GM10248 (cell line): Measurements from ENCODE around the gene FOCAD.

ENCODE experiments used
- CTCF ChIA-PET: fragments of 300-600 bp; sonication (Branson Sonifier 250); formaldehyde crosslinking; extraction: SDS; loops from one replicate; lab custom pipeline; 2021; ENCODE audit warnings: antibody characterized with exemption; lab: Yijun Ruan, JAX
- POLR2A ChIA-PET: fragments of 350-650 bp; sonication (Branson Sonifier 250); formaldehyde crosslinking; extraction: SDS; loops from one replicate; lab custom pipeline; 2020; ENCODE audit warnings: antibody characterized with exemption; lab: Yijun Ruan, JAX
- DNase-seq: peaks from one replicate; pipeline ENCODE4 v3.0.0; 2012; ENCODE audit errors: extremely low spot score
- TF ChIP-seq, protein P1 (sequence below): IDR thresholded peaks from 2 replicates; pipeline ENCODE4 v1.5.1; 2012; ENCODE audit warnings: mild to moderate bottlenecking, low read depth; ENCODE audit errors: extremely low read depth, missing control alignments, control extremely low read depth

Gene FOCAD

DNA sequence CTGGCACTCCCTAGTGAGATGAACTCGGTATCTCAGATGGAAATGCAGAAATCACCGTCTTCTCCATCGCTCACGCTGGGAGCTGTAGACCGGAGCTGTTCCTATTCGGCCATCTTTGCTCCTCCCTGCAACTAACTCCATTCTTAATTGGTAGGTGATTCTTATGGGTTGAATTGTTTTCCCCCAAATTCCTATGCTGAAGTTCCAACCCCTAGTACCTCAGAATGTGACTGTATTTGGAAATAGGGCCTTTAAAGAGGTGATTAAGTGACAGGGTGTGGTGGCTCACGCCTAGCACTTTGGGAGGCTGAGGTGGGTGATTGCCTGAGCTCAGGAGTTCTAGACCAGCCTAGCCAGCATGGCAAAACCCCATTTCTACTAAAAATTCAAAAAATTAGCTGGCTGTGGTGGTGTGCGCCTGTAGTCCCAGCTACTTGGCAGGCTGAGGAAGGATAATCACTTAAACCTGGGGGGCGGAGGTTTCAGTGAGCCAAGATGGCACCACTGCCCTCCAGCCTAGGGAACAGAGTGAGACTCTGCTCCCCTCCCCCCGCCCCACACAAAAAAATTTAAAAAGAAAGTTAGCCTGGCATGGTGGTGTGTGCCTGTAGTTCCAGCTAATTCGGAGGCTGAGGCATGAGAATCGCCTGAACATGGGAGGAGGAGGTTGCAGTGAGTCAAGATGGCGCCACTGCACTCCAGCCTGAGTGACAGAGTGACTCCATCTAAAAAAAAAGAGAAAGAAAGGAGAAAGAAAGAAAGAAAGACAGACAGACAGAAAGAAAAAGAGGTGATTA is 25.2 kb upstream of the FOCAD start:
- ChIA-PET CTCF (interaction anchor here (0.6 to 2.1 kb wide), 6 partner anchors 11 to 452 kb away, joined by 3 to 10 read pairs (median 4); partner anchors contain the start of gene FOCAD), POLR2A (interaction anchor here (1.0 kb wide), 1 partner anchor 25 kb away, joined by 4 read pairs; the partner anchor contains the start of gene FOCAD)
- DNase-seq = no peak
- TF ChIP-seq, protein P1, sequence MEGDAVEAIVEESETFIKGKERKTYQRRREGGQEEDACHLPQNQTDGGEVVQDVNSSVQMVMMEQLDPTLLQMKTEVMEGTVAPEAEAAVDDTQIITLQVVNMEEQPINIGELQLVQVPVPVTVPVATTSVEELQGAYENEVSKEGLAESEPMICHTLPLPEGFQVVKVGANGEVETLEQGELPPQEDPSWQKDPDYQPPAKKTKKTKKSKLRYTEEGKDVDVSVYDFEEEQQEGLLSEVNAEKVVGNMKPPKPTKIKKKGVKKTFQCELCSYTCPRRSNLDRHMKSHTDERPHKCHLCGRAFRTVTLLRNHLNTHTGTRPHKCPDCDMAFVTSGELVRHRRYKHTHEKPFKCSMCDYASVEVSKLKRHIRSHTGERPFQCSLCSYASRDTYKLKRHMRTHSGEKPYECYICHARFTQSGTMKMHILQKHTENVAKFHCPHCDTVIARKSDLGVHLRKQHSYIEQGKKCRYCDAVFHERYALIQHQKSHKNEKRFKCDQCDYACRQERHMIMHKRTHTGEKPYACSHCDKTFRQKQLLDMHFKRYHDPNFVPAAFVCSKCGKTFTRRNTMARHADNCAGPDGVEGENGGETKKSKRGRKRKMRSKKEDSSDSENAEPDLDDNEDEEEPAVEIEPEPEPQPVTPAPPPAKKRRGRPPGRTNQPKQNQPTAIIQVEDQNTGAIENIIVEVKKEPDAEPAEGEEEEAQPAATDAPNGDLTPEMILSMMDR = no peak

DNA sequence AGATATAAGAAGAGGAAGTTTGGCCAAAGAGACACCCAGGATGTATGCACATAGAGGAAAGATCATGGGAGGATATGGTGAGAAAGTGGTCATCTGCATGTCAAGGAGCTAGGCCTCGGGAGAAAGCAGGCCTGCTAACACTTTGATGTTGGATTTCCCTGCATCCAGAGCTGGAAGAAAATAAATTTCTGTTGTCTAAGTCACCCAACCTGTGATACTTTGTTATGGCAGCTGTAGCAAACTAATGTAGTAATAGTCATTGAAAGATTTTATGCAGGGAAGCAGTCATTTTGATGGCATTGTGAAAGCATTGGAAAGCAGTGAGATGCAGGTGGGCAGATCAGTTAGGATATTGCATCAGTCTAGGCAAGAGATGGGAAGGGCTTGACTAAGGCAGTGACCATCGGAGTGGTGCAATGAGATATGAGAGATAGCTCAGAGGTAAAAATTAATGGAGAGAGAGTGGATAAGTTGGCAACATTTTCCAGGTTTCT is 24.5 kb upstream of the FOCAD start:
- TF ChIP-seq, protein P1 = no peak
- DNase-seq = no peak
- ChIA-PET POLR2A (interaction anchor here (1.0 kb wide), 1 partner anchor 25 kb away, joined by 4 read pairs; the partner anchor contains the start of gene FOCAD), CTCF (interaction anchor here (1.1 to 2.1 kb wide), 5 partner anchors 12 to 35 kb away, joined by 3 to 10 read pairs (median 4); partner anchors contain the start of gene FOCAD)

DNA sequence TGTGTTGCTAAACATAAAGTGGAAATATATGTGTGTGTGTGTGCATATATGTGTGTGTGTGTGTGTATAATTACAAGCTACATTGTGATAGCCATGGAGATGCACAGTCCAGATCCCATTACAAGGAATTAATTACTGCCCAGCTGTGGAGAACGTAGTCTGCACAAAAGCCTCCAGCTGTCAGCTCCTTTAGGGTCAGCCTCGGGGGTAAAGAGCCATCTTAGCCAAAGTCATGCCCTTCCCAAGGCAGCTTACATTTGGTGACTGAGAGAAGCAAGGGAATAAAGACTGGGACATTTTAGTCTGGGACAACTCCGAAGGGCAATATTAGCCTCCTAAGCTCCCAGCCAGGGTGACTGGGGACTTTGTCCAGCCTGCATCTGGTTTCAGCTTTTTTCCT is 21.9 kb upstream of the FOCAD start:
- no peak for DNase-seq
- TF ChIP-seq, protein P1 = no peak
- ChIA-PET POLR2A (interaction anchor here (0.9 kb wide), 1 partner anchor 22 kb away, joined by 3 read pairs; the partner anchor contains the start of gene FOCAD), CTCF (interaction anchor here (1.0 to 1.8 kb wide), 3 partner anchors 12 to 18 kb away, joined by 3 to 6 read pairs (median 4); no protein-coding TSS in a partner anchor)

DNA sequence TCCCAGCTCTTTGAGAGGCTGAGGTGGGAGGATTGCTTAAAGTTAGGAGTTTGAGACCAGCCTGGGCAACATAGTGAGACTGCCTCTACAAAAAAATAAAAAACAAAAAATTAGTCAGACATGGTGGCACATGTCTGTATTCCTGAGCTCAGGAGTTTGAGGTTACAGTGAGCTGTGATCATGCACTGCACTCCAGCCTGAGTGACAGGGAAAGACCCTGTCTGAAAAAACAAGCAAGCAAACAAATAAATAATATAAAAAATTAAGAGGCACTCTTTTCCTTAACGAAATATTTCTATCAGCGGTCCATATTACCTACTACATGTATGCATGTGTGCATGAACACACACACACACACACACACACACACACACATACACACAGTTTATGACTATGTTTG is 20.9 kb upstream of the FOCAD start:
- ChIA-PET POLR2A (no interaction called here), CTCF (interaction anchor here (1.5 to 1.8 kb wide), 2 partner anchors 11 to 17 kb away, joined by 4 to 6 read pairs; no protein-coding TSS in a partner anchor)
- TF ChIP-seq, protein P1 = no peak
- no peak for DNase-seq

DNA sequence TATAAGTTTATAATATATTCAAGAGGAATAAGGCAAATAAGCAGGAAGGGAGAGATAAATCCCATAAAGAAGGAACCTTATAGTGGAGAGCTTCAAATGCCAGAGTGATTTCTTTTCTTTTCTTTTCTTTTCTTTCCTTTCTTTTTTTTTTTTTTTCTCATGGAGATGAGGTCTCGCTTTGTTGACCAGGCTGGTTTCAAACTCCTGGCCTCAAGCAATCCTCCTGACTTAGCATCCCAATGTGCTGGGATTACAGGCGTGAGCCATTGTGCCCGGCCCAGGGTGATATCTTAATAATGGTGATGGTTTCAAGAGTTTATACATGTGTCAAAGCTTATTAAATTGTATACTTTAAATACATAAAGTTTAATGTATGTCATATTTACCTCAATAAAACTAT is 19.6 kb upstream of the FOCAD start:
- ChIA-PET CTCF (interaction anchor here (1.0 to 1.5 kb wide), 3 partner anchors 16 to 40 kb away, joined by 3 to 4 read pairs (median 3); partner anchors contain the start of gene FOCAD), POLR2A (no interaction called here)
- TF ChIP-seq, protein P1 = no peak
- no peak for DNase-seq

DNA sequence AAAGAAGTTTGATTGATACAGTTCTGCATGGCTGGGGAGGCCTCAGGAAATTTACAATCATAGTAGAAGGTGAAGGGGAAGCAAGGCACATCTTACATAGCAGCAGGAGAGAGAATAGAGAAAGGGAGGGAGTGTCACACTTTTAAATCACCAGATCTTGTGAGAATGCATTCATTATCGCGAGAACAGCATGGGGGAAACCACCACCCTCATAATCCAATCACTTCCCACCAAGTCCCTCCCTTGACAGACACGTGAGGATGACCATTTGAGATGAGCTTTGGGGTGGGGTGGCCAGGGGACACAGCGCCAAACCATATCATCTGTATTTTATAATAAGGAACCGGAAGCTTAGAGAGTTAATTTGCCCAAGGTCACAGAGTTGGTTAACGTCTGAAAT is 13.7 kb upstream of the FOCAD start:
- CTCF ChIA-PET = interaction anchor here (1.1 to 1.7 kb wide), 3 partner anchors 10 to 20 kb away, joined by 3 to 12 read pairs (median 4); partner anchors contain the start of gene FOCAD
- POLR2A ChIA-PET = no interaction called here
- TF ChIP-seq, protein P1 = no peak
- no peak for DNase-seq
